ENCODE data around the gene CGB3.
"Not testable (repeated sequence)": the region's sequence is repeated elsewhere in the genome, so short reads cannot be mapped to it uniquely, and the experiment has no call there.

CGB3 gene

GRCh38 chr19:49024233-49024632 lies at the start of gene CGB3:
Gene CGB3 (minus strand): TSS chr19:49024333. CDS start chr19:49023971, 362 bp downstream.
- not testable (repeated sequence) for DNase-seq (ENCODE audit: low spot score)

DNA sequence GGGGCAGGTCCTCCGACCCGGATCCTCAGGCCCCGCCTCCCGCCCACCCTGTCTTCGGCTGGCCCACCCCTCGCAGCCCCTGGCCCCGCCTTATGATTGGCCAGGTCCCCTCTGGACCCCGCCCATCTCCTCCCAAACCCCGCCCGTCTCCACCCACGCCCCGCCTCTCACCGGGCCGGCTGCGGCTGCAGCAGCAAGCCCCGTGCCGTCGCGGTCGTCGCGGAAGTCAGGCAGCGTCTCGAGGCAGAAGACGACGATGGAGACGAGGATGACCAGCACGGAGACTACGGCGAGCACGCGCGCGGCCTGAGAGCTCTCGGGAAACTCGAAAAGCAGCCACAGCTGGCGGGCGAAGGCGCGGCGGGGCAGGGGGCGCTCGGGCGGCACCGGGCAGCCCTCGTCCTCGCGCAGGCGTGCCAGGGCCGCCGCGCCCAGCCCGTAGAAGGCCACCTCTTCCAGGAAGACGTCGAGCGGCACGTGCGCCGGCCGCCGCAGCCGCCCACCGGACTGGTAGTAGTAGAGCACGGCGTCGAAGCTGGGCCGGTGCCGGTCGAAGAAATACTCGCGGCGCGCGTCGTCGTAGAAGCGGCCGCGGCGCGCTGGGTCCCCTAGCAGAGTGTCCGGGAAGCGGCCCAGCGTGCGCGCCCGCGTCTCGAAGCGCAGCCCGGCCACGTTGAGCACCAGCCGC lies 47.9 kb upstream of the CGB3 start:
- no peak for DNase-seq (ENCODE audit: low spot score)

GRCh38 chr19:49070416-49070815 lies 46.3 kb upstream of the CGB3 start:
- DNase-seq (ENCODE audit: low spot score): no peak

- DNase-seq (ENCODE audit: low spot score): no peak
Measured at GRCh38 chr19:49069026-49069425, 44.9 kb upstream of the CGB3 start.

DNA sequence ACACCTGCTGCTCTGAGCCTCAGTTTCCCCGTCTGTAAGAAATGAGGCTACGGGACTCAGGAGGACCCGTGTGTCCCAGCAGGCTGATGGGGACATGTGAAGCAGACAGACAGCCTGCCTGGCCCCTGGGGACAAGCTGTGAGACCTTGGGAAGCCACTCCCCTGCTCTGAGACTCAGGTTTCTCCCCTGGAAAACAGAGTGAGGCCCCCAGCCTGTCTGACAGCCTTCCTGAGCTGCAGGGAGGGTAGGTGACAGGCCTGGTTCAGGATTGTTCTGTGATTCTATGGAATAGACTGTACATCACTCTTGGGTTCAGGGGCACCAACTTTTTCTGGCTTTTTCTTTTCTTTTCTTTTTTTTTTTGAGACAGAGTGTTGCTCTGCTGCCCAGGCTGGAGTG lies 43.4 kb upstream of the CGB3 start:
- no peak for DNase-seq (ENCODE audit: low spot score)

DNA sequence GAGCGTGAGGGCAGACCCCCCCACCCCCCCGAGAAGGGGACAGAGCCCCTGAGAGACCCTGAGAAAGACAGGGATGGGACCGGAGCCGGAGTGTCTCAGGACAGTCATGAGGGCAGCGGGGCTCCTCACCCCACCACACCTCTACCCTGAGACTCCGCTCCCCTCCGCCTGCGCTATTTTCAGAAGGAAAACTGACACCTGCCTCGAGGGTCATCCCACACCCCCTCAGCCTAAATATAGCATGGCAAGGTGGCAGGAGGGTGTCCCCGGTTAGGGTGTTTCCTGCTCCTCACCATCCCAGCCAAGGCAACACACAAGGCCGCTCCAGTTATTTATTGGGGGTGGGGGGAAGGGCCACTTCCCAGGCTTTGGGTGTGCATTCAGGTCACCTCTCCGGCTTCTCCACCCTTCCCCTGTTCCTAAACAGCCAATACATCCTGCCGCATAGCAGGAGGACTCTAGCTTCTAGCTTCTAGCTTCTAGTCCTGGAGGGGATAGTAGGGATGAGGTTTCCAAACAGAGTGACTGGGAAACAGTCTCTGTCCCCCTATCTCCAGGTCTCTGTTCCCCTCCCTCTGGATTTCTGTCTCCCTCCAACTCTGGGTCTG lies 41.9 kb upstream of the CGB3 start:
- DNase-seq (ENCODE audit: low spot score): no peak

- no peak for DNase-seq (ENCODE audit: low spot score)
Measured at GRCh38 chr19:49064768-49065611, 40.9 kb upstream of the CGB3 start, which contains the start of gene NTF4. Gene NTF4 (minus strand): TSS chr19:49064818. CDS start chr19:49061997, 2,821 bp downstream.

DNA sequence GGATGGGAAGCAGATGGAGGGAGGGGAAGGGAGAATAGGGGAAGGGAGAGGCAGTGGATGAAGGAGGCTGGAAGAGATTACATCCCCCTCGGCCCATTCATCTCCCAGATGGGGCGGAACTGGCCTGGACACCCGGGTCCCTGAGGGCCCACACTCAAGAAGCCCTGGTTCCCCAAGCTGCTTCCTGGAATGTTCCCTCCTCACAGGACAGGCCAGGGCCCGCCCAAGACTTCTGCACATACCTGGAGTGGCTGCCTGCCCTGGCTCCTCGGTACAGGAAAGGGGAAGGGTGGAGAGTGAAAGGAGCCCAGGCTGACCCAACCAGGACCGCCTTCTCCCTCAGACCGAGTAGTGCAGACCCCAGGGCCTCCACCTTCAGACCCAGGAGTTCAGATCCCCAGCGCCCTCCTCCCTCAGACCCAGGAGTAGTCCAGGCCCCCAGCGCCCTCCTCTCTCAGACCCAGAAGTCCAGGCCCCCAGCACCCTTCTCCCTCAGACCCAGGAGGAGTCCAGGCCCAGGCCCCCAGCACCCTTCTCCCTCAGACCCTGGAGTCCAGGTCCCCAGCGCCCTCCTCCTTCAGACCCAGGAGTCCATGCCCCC lies 40.0 kb upstream of the CGB3 start:
- no peak for DNase-seq (ENCODE audit: low spot score)

DNA sequence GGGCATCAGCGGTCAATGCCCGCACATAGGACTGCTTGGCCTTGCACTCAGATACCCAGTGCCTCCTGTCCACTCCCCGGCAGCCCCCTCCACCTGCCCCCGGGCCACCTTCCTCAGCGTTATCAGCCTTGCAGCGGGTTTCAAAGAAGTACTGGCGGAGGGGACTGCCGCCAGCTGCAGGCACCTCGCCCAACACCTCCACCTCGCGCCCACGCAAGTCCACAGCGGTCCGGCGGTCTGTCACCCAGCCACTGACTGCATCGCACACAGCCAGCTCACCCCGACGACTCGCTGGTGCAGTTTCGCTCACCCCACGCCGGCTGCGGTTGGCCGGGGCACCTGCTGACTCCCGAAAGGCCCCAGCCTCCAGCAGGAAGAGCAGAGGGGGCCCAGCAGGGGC lies 37.3 kb upstream of the CGB3 start:
- no peak for DNase-seq (ENCODE audit: low spot score)

DNA sequence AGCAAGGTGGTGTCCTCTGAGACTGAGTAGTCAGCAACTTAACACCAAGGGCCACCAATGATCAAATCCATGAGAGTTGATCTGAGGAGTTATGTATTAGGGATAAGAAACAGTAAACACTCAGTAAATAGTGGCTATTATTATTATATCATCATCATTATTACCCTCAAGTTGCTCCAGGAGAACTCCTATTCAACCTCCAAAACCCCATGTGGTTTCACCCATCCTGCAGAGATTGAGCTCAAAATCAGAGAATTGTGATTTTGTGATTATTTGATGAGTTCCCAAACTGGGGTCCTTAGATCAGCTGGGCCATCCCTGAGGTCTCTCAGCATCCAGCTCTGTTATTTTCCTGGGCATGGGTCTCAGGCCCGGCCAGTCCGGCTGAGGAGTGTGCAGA lies 36.9 kb upstream of the CGB3 start:
- DNase-seq (ENCODE audit: low spot score): no peak

GRCh38 chr19:49059053-49059452 lies 34.9 kb upstream of the CGB3 start:
- DNase-seq (ENCODE audit: low spot score): no peak

DNA sequence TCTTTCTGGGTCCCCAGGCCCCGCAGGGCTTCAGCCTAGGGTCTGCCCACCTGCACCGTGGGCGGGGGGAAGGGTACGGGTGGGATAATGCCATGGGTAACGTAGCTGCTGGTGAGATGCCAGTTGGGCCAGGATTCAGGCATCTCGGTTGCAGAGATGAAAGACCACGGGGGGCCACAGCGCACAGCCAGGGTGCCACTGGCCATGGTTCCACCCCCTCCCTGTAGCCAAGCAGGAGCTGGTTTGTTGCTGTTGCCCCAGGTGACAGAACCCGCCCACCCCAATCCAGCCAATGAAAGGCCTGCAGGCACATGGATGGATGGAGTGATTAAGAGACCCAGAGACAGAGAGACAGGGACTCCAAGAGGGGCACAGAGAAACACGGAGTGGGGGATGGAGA lies 34.4 kb upstream of the CGB3 start:
- peak; percentile 24 for DNase-seq (ENCODE audit: low spot score)

GRCh38 chr19:49057636-49058234 lies 33.6 kb upstream of the CGB3 start, which contains the start of gene CGB7:
Gene CGB7 (minus strand): TSS chr19:49057749. CDS start chr19:49055375, 2,374 bp downstream.
- DNase-seq (ENCODE audit: low spot score): no peak

- not testable (repeated sequence) for DNase-seq (ENCODE audit: low spot score)
Measured at GRCh38 chr19:49056902-49057596, 32.9 kb upstream of the CGB3 start.

DNA sequence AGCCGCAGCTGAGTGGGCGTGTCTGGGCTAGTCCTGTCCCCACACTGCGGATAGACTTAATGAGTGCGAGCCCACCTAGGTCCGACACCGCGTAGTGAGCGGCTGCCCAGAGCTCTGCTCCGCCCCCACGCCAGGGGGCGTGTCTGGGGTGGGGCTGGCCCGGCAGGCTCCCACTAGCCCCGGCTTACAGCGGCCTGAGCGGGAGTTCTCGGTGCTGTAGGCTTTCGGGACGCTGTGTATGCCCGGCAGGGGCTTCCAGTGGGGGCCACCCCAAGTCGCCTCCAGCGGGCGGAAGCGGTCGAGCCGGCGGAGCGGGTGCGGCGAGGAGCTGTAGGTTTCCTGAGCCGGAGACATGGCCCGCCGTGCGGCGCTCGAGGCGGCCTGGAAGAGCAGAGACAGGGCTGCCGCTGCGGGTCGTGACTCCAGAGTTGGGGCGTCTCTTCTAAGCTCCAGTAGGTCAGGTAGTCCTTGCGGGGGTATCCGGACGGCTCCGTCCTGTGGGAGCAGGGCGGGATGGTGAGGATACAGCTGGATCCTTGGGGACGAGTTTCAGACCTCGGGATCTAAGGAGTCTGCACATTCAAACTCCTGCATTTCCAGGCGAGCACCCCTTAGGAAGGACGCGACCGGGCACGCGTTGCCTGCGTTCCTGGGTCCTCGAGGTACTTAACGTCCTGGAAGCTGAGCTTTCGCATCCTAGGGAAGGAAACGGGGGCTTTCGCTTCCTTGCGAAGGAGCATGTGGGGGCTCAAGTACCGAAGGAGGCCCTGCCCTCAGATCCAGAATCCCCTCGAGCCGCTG lies 32.2 kb upstream of the CGB3 start:
- DNase-seq (ENCODE audit: low spot score): peak; percentile 39

DNA sequence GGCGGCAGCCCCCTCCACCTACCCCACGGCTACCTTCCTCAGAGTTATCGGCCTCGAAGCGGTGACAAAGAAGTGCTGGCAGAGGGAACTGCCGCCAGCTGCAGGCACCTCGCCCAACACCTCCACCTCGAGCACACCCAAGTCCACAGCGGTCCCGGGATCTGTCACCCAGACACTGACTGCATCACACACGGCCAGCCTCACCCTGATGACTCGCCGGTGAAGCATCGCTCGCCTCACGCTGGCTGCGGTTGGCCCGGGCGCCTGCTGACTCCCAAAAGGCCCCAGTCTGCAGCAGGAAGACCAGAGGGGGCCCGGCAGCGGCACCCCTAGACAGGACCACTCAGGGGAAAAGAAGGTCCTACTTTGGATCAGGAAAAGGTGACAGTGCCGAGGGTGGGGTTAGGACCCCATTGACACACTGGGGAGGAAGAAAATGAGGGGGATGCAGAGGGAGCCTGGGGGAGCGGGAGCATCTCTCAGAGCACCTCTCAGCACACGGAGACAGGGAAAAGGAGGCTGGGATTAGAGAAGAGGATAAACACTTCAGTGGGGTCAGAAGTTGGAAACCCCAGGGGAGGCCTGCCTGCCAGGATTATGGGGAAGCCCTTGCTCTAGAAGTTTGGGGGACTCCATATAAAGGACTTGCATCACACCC lies 26.4 kb upstream of the CGB3 start:
- DNase-seq (ENCODE audit: low spot score): not testable (repeated sequence)

GRCh38 chr19:49049834-49050233 lies 25.7 kb upstream of the CGB3 start:
- not testable (repeated sequence) for DNase-seq (ENCODE audit: low spot score)

DNA sequence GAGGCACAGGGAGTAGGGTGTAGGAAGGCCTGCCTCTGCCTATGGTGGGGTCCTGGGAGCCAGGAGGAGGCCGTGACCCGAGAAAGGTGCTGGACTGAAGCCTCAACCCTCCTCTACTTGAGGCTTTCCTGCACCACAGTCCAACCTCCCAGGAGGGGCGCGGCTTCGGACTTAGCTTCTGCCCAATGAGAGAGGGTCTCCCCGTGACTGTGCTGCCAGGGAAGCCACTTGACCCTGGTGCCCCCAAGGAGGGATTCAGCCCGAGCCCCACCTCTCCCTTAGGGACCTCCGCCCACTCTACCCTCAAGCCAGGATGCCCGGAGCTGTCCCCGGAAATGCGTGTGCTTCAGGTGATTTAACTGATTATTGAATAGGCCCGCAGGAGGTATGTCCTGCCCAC lies 24.9 kb upstream of the CGB3 start, which contains the start of gene CGB8:
Gene CGB8, minus strand, starts transcription at position 101 of the 400 bp plus-strand sequence. CDS start 372 bp downstream, outside the sequence.
- DNase-seq (ENCODE audit: low spot score): not testable (repeated sequence)

DNA sequence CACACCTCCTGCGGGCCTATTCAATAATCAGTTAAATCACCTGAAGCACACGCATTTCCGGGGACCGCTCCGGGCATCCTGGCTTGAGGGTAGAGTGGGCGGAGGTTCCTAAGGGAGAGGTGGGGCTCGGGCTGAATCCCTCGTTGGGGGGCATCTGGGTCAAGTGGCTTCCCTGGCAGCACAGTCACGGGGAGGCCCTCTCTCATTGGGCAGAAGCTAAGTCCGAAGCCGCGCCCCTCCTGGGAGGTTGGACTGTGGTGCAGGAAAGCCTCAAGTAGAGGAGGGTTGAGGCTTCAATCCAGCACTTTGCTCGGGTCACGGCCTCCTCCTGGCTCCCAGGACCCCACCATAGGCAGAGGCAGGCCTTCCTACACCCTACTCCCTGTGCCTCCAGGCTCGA lies 19.4 kb upstream of the CGB3 start, which contains the start of gene CGB5:
Gene CGB5, plus strand, starts transcription at position 301 of the 400 bp plus-strand sequence. CDS start 362 bp downstream, outside the sequence.
- not testable (repeated sequence) for DNase-seq (ENCODE audit: low spot score)

Data from activated CD4-positive, alpha-beta T cell treated with anti-CD3 and anti-CD28 coated beads, Interleukin-2, Interleukin-4, amounts not matched to agents 100 ng/mL and 50 ng/mL, durations not matched to agents 16 hours and 8 hours (primary cell).